ENCODE data around the gene STYK1. TPM values are rescaled to one million over a fixed set of nuclear protein-coding genes. Genes with fewer than 3 reads are reported as not detected.

STYK1 gene
- total RNA-seq, 1 donor from 2014 or later, result 3.8 TPM

DNA sequence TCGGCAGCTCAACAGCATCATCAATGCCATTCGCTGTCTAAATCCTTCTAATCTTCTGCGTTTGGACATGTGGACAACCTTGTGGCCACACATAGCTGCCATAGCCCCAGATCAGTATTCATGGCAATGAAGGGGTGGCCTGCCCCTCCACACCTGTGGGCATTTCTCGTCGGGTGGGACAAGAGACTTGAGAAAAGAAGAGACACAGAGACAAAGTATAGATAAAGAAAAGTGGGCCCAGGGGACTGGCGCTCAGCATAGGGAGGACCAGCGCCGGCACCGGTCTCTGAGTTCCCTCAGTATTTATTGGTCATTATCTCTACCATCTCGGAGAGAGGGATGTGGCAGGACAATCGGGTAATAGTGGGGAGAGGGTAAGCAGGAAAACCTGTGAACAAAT is 102.7 kb downstream of the STYK1 start:
- no peak for DNase-seq (ENCODE audit: low read depth)

Other genes starting within 250 kb of the STYK1 start
- gene KLRC2, start 238.0 kb downstream of the STYK1 start, total RNA-seq, result 0.40 TPM in 1 of 2 replicates, not detected in the other
- not detected in 2 replicates for gene KLRC1, start 220.7 kb downstream of the STYK1 start, total RNA-seq
- gene EIF2S3B, start 168.2 kb downstream of the STYK1 start, total RNA-seq, result 0.62 and 0.83 TPM in 2 replicates
- 19.4 and 24.0 TPM in 2 replicates for gene MAGOHB, start 60.4 kb downstream of the STYK1 start, total RNA-seq
- 202 and 228 TPM in 2 replicates for gene YBX3, start 49.3 kb upstream of the STYK1 start, total RNA-seq
- not detected in 2 replicates for gene TAS2R7, start 128.6 kb upstream of the STYK1 start, total RNA-seq
- gene TAS2R8, start 133.2 kb upstream of the STYK1 start, total RNA-seq, result 0.21 TPM in 1 of 2 replicates, not detected in the other
- not detected in 2 replicates for gene TAS2R9, start 136.1 kb upstream of the STYK1 start, total RNA-seq
- gene TAS2R10, start 152.3 kb upstream of the STYK1 start, total RNA-seq, result 0.75 and 3.2 TPM in 2 replicates
- gene PRR4, start 175.4 kb upstream of the STYK1 start, total RNA-seq, result 0.43 and 1.7 TPM in 2 replicates
- 8.9 and 9.4 TPM in 2 replicates for gene PRH1, start 210.2 kb upstream of the STYK1 start, total RNA-seq
- gene TAS2R13, start 235.5 kb upstream of the STYK1 start, total RNA-seq, result 0.94 and 1.2 TPM in 2 replicates

All from myocyte (in vitro differentiated cells).